Stimulated activated CD4-positive, alpha-beta T cell treated with anti-CD3 and anti-CD28 coated beads, Interleukin-2, amount 100 ng/mL, for 48 hours (primary cell): ENCODE measurements around the gene CES3.
"Not testable (repeated sequence)": the region's sequence is repeated elsewhere in the genome, so short reads cannot be mapped to it uniquely, and the experiment has no call there.

Experiments
- DNase-seq, 2 donors: peaks; one replicate each; pipeline ENCODE4 v3.0.0-alpha.2; 2020

CES3 gene

DNA sequence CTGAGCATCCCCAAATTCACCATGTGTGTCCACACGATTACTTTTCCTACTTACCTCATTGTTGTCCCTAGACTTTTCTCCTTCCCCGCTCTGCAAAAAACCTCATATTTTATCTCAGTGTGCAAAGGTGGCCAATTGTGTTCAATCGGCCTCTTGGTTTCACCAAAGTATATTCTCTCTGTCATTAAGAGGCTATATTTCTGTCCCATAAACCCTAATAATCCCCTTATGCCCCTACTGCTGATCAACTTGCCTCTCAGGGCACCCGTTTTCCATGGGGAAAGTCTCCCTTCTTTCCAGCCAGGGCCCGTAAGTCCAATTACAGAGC is 14.1 kb upstream of the CES3 start:
- no peak for DNase-seq

DNA sequence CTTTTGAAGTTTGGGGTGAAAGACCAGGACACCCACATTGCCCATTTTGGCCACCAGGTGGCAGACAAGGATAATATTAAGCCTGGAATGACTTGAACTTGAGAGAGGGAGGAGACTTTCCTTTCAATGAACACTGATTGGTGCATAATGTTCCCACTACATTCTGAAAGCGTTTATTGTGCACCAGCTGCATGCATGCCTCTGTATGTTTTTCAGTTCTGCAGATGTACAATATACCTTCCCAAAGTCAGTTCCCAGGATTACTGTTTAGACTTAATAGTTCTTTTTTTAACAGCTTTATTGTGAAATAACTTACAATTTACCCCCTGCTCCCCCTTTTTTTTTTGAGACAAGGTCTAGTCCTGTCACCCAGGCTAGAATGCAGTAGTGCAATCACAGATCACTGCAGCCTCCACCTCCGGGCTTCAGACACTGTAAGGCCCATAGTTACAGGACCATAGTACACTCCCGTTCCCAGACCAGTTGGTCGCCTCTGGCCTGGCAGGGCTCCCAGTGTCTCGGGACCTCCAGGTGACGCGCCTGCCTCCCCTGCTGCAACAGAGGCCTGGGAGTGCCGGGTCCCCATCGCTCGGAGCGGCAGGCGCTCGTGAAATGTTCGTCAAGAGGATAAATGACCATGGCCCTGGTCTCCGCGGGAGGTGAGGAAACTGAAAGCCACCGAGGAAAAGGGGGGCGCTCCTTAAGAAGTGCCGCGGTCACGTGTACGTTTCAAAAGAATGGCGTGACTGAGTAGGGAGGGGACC is 13.6 kb upstream of the CES3 start:
- DNase-seq = peak; percentile 84 to 86

DNA sequence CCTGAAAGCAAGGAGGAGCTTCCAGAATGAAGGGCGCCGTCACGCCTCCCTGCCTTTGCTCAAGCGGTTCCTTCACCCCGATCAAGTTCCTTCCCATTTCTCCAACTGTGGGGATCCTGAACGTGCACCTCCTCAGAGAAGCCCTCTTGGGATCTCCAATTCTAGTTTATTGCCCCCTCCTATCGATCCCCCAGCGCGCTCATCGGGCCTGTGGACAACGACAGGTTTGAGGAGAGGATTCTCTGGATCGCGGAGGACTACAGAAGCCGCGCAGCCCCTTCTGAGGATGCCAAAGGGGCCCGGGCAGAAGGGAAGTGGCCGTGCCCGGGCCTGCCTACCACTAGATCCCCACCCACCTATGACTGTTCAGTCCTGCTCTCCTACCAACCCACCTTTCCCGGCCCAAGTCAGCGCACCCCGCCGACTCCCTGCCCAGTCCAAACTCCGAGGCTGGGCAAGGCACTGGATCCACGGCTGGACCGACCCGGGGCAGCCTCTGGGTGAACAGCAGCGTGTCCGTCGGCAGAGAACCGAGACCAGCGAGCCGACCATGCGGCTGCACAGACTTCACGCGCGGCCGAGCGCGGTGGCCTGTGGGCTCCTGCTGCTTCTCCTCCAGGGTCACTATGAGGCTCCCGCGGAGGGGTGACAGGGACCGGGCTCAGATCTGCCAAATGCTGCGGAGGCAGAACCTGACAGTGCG is 12.8 kb upstream of the CES3 start:
- DNase-seq = peak in 1 of 2 donors; percentile 12

DNA sequence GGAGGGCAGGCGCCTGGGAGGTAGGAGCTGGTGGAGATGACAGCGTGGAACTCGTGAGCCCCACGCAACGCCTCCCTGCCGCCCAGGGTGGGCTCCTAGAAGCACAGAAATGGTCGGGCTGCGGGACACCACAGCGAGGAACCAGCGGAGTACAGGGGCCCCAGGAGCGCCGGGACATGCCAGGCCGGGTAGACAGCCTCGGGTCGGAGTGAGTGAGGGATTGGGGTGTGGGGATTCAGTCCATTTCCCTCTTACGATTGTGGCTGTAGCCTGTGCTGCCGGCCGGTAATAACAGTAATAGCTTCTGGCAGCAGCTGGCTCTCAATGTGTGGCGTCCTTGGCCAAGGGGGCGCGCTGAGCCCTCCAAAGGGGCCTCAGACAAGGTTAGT is 12.2 kb upstream of the CES3 start:
- DNase-seq = no peak

GRCh38 chr16:66949472-66949871 is 11.6 kb upstream of the CES3 start:
- no peak for DNase-seq

DNA sequence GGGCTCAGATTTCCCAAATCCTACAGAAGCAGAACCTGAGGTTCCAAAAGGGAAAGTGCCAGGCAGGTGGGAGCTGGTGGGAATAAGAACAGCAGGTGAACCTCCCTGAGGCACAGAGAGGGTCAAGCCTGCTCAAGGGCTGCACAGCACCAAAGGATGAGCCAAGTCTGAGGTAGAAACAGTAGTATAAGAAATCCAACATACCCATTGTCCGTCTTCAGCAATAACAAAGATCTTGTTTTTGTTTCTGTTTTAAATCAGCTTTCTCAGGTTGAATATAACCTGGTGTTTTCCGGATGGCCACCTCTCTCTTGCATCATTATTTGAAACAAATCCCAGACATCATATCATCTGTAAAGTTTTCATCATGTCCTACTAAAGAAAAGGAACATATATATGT is 10.6 kb upstream of the CES3 start:
- DNase-seq = no peak

DNA sequence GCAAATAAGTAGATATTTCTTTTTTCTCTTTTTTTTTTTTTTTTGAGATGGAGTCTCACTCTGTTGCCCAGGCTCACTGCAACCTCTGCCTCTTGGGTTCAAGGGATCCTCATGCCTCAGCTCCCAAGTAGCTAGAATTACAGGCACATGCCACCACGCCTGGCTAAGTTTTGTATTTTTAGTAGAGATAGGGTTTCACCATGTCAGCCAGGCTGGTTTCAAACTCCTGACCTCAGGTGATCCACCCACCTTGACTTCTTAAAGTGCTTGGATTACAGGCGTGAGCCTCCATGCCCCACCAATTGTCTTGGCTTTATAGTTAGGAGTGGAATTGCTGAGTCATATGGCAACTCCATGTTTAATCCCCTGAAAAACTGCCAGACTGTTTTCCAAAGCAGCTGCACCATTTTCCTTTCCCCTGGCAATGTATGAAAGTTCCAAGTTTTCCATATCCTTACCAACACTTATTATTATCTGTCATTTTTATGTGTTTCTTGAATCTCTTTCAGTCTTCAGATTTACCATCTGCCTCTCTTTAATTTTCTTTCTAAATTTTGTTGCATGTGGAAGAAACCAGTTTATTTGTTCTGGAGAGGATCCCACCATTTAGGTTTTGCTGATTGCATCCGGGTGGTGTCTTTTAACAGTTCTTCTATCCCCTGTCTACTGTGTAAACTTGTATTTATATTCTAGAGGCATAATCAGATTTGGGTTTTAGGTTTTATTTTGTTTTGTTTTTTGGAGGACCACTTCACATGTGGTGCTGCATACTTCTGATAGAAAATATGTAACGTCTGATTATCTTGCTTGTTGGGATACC is 9.9 kb upstream of the CES3 start:
- DNase-seq = no peak

GRCh38 chr16:66952430-66953110 is 8.5 kb upstream of the CES3 start:
- DNase-seq = no peak

DNA sequence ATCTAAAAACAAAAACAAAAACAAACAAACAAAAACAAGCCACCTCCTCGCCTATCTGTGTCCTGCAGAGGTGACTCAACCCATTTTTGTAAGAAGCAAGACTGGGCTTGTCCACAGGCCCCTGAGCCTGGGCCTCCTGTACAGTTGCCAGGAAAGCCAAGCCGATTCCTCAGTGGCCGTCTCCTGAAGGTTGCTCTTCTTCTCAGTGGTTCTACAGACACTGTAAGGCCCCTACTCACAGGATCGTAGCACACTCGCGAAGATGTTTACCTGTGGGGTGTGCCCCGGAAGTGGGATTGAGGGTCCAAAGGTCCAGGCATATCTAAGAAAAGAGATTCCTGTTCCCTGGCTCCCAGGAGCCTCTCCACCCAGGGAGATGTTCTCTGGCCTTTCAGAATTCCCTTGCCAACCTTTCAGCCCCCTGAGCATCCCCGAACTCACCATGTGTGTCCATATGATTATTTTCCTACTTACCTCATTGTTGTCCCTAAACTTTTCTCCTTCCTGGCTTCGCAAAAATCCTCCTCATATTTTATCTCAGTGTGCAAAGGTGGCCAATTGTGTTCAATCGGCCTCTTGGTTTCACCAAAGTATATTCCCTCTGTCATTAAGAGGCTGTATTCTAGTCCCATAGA is 7.5 kb upstream of the CES3 start:
- no peak for DNase-seq

GRCh38 chr16:66954097-66954659 is 6.9 kb upstream of the CES3 start:
- DNase-seq = peak; percentile 72 to 76

DNA sequence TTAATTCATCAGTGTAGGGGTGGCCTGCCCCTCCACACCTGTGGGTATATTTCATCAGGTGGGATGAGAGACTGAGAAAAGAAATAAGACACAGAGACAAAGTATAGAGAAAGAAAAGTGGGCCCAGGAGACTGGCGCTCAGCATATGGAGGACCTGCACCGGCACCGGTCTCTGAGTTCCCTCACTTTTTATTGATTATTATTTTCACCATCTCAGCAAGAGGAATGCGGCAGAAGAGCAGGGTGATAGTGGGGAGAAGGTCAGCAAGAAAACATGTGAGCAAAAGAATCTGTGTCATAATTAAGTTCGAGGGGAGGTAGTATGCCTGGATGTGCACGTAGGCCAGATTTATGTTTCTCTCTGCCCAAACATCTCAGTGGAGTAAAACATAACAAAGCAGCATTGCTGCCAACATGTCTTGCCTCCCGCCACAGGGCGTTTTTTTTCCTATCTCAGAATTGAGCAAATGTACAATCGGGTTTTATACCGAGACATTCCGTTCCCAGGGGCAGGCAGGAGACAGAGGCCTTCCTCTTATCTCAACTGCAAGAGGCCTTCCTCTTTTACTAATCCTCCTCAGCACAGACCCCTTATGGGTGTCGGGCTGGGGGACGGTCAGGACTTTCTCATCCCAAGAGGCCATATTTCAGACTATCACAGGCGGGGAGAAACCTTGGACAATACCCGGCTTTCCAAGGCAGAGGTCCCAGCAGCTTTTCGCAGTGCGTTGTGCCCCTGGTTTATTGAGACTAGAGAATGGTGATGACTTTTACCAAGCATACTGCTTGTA is 5.5 kb upstream of the CES3 start:
- DNase-seq = not testable (repeated sequence)

- DNase-seq = not testable (repeated sequence)
These were observed 5.0 kb upstream of the CES3 start for GRCh38 chr16:66956154-66956457.

DNA sequence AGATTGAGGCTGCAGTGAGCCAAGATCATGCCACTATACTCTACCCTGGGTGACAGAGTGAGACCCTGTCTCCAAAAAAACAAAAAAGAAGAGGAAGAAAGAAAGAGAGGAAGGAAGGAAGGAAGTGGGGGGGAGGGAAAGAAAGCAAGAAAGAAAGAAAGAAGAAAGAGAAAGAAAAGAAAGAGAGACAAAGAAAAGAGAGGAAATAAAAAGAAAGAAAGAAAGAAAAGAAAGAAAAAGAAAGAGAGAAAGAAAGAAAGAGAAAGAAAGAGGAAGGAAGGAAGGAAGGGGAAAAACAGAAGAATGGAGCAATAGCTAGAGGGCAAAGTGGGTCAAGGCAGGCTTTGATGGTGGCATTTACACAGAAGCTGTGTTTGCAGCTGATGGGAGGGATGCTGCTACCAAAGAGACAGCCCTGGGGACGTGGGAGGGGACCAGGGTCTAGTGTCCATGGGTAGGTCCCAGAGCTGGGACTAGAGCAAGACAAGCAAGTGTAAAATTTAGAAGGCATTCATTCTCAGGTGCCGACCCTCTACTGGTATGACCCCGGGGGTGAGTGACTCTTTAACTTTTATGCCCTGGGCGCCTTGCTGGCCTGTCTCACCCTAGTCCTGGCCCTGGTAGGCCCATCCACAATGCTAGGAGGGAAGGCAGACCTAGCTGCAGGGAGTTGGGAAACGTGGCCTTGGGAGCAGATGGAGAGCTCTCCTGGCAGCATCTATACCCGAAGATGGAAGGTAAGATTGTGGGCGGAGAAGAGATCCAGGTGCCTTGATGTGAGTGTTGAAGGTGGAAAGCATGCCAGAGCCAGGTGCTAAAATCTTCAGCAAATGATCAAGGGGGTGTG is 2.0 kb upstream of the CES3 start:
- DNase-seq = no peak

GRCh38 chr16:66959704-66960161 is 1.3 kb upstream of the CES3 start:
- no peak for DNase-seq

GRCh38 chr16:66960270-66960669 is 796 bp upstream of the CES3 start:
- DNase-seq = no peak

DNA sequence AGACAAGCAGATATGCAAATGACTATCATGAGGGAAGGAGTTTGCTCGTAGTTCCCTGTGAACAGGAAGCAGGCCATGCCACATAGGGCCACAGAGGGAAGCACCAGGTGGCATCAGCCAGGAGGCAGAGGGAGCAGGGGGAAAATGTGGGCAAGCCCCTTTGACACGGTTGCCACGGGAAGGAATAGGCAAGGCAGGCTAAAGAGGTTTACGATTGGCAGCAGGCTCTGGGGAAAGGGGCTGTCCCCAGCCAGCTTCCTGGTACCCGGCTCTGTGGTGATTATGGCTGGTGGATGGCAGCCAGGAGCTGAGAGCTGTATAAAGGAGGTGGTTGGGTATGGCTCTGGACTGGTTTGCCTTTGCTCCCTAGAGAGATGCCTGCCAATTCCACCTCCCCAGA is 848 bp downstream of the CES3 start:
- no peak for DNase-seq

- DNase-seq = no peak
These were observed 3.0 kb downstream of the CES3 start for GRCh38 chr16:66964049-66964448.

DNA sequence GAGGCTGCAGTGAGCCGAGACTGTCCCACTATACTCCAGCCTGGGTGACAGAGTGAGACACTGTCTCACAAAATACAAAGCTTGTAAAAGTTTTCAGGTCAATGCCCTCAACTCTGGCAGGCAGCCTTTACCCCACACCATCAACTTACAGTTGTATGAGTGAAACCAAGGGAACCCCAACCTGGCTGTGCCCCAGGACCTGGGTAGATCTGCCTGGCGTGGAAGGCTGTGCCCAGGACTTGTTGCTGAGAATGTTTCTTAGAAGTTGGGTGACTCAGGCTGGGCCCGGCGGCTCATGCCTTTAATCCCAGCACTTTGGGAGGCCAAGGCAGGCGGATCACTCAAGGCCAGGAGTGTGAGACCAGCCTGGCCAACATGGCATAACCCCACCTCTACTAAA is 7.8 kb downstream of the CES3 start:
- no peak for DNase-seq

GRCh38 chr16:66970775-66971720 is 10.0 kb downstream of the CES3 start:
- DNase-seq = no peak

- DNase-seq = no peak
These were observed 11.9 kb downstream of the CES3 start for GRCh38 chr16:66972983-66973382.
